Activated naive CD8-positive, alpha-beta T cell treated with anti-CD3 and anti-CD28 coated beads, Interleukin-2, amount 50 U/mL, for 16 hours (primary cell): ENCODE results near the gene PLA2G5.
"Not testable (repeated sequence)": the region's sequence is repeated elsewhere in the genome, so short reads cannot be mapped to it uniquely, and the experiment has no call there.

ENCODE experiments used
- DNase-seq: peaks from one replicate; pipeline ENCODE4 v3.0.0-alpha.2; 2020; ENCODE audit warnings: low read depth, low spot score

Gene PLA2G5

GRCh38 chr1:20069874-20070273 lies at the start of gene PLA2G5:
Gene PLA2G5, plus strand, starts transcription at chr1:20070194. Its CDS starts 14,637 bp downstream, at chr1:20084831.
- no peak for DNase-seq

- no peak for DNase-seq
These were observed 41.9 kb upstream of the PLA2G5 start for GRCh38 chr1:20028125-20028524.

GRCh38 chr1:20028726-20029125 lies 41.3 kb upstream of the PLA2G5 start:
- DNase-seq: no peak

GRCh38 chr1:20029178-20029912 lies 40.6 kb upstream of the PLA2G5 start:
- DNase-seq: no peak

GRCh38 chr1:20030436-20031151 lies 39.4 kb upstream of the PLA2G5 start:
- not testable (repeated sequence) for DNase-seq

- no peak for DNase-seq
These were observed 38.8 kb upstream of the PLA2G5 start for GRCh38 chr1:20031161-20031560.

GRCh38 chr1:20031836-20032235 lies 38.2 kb upstream of the PLA2G5 start:
- DNase-seq: no peak

- no peak for DNase-seq
These were observed 37.6 kb upstream of the PLA2G5 start for GRCh38 chr1:20032425-20032824.

- no peak for DNase-seq
These were observed 36.6 kb upstream of the PLA2G5 start for GRCh38 chr1:20033420-20033819.

- DNase-seq: no peak
These were observed 34.9 kb upstream of the PLA2G5 start for GRCh38 chr1:20035114-20035513.

- DNase-seq: no peak
These were observed 32.1 kb upstream of the PLA2G5 start for GRCh38 chr1:20037877-20038276.

- DNase-seq: no peak
These were observed 22.9 kb upstream of the PLA2G5 start for GRCh38 chr1:20047096-20047495.

GRCh38 chr1:20048563-20048962 lies 21.4 kb upstream of the PLA2G5 start:
- no peak for DNase-seq

- not testable (repeated sequence) for DNase-seq
These were observed 20.8 kb upstream of the PLA2G5 start for GRCh38 chr1:20049056-20049798.

- no peak for DNase-seq
These were observed 18.7 kb upstream of the PLA2G5 start for GRCh38 chr1:20051218-20051829.

- no peak for DNase-seq
These were observed 17.6 kb upstream of the PLA2G5 start for GRCh38 chr1:20052386-20052785.

- no peak for DNase-seq
These were observed 12.0 kb upstream of the PLA2G5 start for GRCh38 chr1:20057886-20058420.

GRCh38 chr1:20058531-20058930 lies 11.5 kb upstream of the PLA2G5 start:
- DNase-seq: no peak

- no peak for DNase-seq
These were observed 10.1 kb upstream of the PLA2G5 start for GRCh38 chr1:20059847-20060246.

- not testable (repeated sequence) for DNase-seq
These were observed 9.2 kb upstream of the PLA2G5 start for GRCh38 chr1:20060791-20061190.

GRCh38 chr1:20061866-20062265 lies 8.1 kb upstream of the PLA2G5 start:
- no peak for DNase-seq

GRCh38 chr1:20063861-20064292 lies 6.1 kb upstream of the PLA2G5 start:
- DNase-seq: no peak
